HEK293T (cell line): Measurements from ENCODE around the gene CYB5R3.
A peak's percentile ranks its signal among the peaks of the same experiment; 100 is the strongest.
"Not testable (repeated sequence)": the region's sequence is repeated elsewhere in the genome, so short reads cannot be mapped to it uniquely, and the experiment has no call there.

ENCODE experiments used
- ARNT ChIP-seq: fragments of 450-650 bp; IDR thresholded peaks from 2 replicates; pipeline ENCODE4 v1.6.1; 2017; ENCODE audit warnings: mild to moderate bottlenecking
- BHLHE40 ChIP-seq: fragments of 450-650 bp; IDR thresholded peaks from 2 replicates; pipeline ENCODE4 v1.6.1; 2016; ENCODE audit warnings: mild to moderate bottlenecking, moderate library complexity, borderline replicate concordance
- CTBP1 ChIP-seq: fragments of 450-650 bp; IDR thresholded peaks from 2 replicates; pipeline ENCODE4 v1.6.1; 2016; ENCODE audit warnings: borderline replicate concordance
- ELF4 ChIP-seq: fragments of 450-650 bp; IDR thresholded peaks from 2 replicates; pipeline ENCODE4 v1.6.1; 2017; ENCODE audit warnings: antibody characterized with exemption
- FOXM1 ChIP-seq: fragments of 450-650 bp; IDR thresholded peaks from 2 replicates; pipeline ENCODE4 v1.6.1; 2017; ENCODE audit warnings: mild to moderate bottlenecking, borderline replicate concordance
- HDGF ChIP-seq: fragments of 450-650 bp; IDR thresholded peaks from 2 replicates; pipeline ENCODE4 v1.6.1; 2017; ENCODE audit warnings: antibody characterized with exemption, borderline replicate concordance
- PKNOX1 ChIP-seq: fragments of 450-650 bp; IDR thresholded peaks from 2 replicates; pipeline ENCODE4 v1.6.1; 2016
- SP1 ChIP-seq: fragments of 450-650 bp; IDR thresholded peaks from 2 replicates; pipeline ENCODE4 v1.6.1; 2017
- SUZ12 ChIP-seq: fragments of 450-650 bp; IDR thresholded peaks from 2 replicates; pipeline ENCODE4 v1.6.1; 2016; ENCODE audit warnings: mild to moderate bottlenecking
- ZNF384 ChIP-seq: fragments of 450-650 bp; IDR thresholded peaks from 2 replicates; pipeline ENCODE4 v1.6.1; 2016

GRCh38 chr22:42615860-42616175 is 33.4 kb downstream of the CYB5R3 start:
- not testable (repeated sequence) for TF ChIP-seq FOXM1, SP1, ELF4, ARNT, BHLHE40, PKNOX1, SUZ12, HDGF, CTBP1
- peak; percentile 48; the same call in 1 of the 2 replicates for TF ChIP-seq ZNF384
